Upper lobe of left lung (tissue), 4 donors: Measurements from ENCODE around the gene PCSK5.

ENCODE experiments used
- EP300 ChIP-seq, 4 donors: sonication (generic); formaldehyde crosslinking; IDR thresholded peaks; one replicate each; pipeline ENCODE4 v1.5.1; 2017; ENCODE audit warnings: antibody characterized with exemption in 4 of 4, control low read depth in 2 of 4
- POLR2A ChIP-seq, 4 donors: fragments of 450-650 bp; IDR thresholded peaks; one replicate each; pipeline ENCODE4 v1.5.1; 2016 to 2017; ENCODE audit warnings: antibody characterized with exemption in 4 of 4, mild to moderate bottlenecking in 2 of 4
- POLR2AphosphoS5 ChIP-seq, 2 donors: sonication (generic); formaldehyde crosslinking; IDR thresholded peaks; one replicate each; pipeline ENCODE4 v1.5.1; 2017; ENCODE audit warnings: antibody characterized with exemption in 2 of 2
- TF ChIP-seq, protein P1 (sequence below), 6 experiments: fragments of 450-650 bp in 4 of 6; fragments of 200-600 bp in 2 of 6; sonication (generic) in 2 of 6; IDR thresholded peaks; one replicate each; pipeline ENCODE4 v1.5.1; 2016 to 2019; ENCODE audit warnings: antibody characterized with exemption in 6 of 6

DNA sequence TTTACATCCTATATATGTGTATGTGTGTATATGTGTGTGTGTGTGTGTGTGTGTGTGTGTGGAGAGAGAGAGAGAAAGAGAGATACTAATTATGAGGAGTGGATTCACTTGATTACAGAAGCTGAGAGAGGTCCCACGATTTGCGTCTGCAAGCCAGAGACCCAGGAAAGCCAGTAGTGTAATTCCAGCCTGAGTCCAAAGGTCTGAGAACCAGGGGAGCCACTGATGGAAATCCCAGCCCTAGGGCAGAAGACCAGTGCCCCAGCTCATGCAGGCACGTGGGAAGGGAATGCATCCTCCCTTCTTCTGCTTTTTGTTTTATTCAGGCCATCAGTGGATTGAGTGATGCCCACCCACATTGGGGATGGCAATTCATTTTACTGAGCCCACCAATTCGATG lies 74.8 kb downstream of the PCSK5 start:
- TF ChIP-seq, protein P1, sequence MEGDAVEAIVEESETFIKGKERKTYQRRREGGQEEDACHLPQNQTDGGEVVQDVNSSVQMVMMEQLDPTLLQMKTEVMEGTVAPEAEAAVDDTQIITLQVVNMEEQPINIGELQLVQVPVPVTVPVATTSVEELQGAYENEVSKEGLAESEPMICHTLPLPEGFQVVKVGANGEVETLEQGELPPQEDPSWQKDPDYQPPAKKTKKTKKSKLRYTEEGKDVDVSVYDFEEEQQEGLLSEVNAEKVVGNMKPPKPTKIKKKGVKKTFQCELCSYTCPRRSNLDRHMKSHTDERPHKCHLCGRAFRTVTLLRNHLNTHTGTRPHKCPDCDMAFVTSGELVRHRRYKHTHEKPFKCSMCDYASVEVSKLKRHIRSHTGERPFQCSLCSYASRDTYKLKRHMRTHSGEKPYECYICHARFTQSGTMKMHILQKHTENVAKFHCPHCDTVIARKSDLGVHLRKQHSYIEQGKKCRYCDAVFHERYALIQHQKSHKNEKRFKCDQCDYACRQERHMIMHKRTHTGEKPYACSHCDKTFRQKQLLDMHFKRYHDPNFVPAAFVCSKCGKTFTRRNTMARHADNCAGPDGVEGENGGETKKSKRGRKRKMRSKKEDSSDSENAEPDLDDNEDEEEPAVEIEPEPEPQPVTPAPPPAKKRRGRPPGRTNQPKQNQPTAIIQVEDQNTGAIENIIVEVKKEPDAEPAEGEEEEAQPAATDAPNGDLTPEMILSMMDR (IDR thresholded peaks at IDR 0.05): no peak
- TF ChIP-seq POLR2AphosphoS5 (IDR thresholded peaks at IDR 0.05) (no peak), POLR2A (IDR thresholded peaks at IDR 0.05) (no peak), EP300 (IDR thresholded peaks at IDR 0.05) (no peak)
